Left ventricle myocardium inferior (tissue), 1 donor: ENCODE measurements around the gene TGFBR3. TPM values are rescaled to one million over a fixed set of nuclear protein-coding genes. Genes with fewer than 3 reads are reported as not detected.
A peak's percentile ranks its signal among the peaks of the same experiment; 100 is the strongest.

Source experiments
- DNase-seq: peaks from one replicate; pipeline ENCODE4 v3.0.0-alpha.2; 2020
- H3K27ac ChIP-seq: fragments of 200-600 bp; replicated peaks from 2 replicates; pipeline ENCODE4 v1.8.0; 2021
- H3K27me3 ChIP-seq: fragments of 200-600 bp; 2 replicates; pipeline ENCODE4 v1.8.0; 2021; ENCODE audit warnings: low read depth
- H3K36me3 ChIP-seq: fragments of 200-600 bp; 2 replicates; pipeline ENCODE4 v1.8.0; 2021
- H3K4me1 ChIP-seq: fragments of 200-600 bp; 2 replicates; pipeline ENCODE4 v1.8.0; 2021
- H3K4me3 ChIP-seq: fragments of 200-600 bp; 2 replicates; pipeline ENCODE4 v1.8.0; 2021; ENCODE audit warnings: mild to moderate bottlenecking, moderate library complexity
- H3K9me3 ChIP-seq: fragments of 200-600 bp; replicated peaks from 2 replicates; pipeline ENCODE4 v1.8.0; 2021
- intact Hi-C: fragments of 100-400 bp; cut with micrococcal nuclease; formaldehyde crosslinking; loops from one replicate; pipeline ENCODE4 v1.11.0; 2022
- total RNA-seq: library from RNA; stranded (reverse); fragmentation: NEBNext Ultra II Directional; extraction: Animal tissue kit (Norgen Biotek cat#: 25700); gene quantifications from one replicate; pipeline ENCODE4 v1.2.1, GENCODE V29; 2021
- TF ChIP-seq, protein P1 (sequence below): fragments of 200-600 bp; IDR thresholded peaks from 2 replicates; pipeline ENCODE4 v1.8.0; 2021; ENCODE audit warnings: antibody characterized with exemption, mild to moderate bottlenecking, borderline replicate concordance
- donor health status: DM: no; HTN: yes; CAD: no; lungs with severe emphysema.

The TGFBR3 gene
- total RNA-seq, 1 donor from 2014 or later = 24.6 TPM

DNA sequence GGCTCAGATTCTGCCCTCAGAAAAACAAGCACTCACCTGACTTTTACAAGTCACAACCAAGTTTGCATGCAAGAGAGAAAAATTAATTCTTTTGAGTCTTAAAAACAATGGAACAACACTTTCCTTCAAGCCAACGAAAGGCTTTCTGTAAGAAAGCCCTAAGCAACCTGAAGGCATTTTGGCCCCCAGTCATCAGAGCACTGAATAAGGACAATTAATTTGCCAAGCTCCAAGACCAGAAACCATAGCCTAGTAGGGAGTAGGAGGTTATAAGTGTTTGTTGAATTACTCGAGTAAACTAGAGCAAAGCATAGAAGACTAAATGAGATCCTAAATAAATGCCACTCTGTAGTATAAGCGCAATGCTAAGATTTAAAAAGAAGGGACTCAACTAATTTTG is 4.7 kb downstream of the TGFBR3 start:
- no peak overlapping the region for H3K27ac ChIP-seq

DNA sequence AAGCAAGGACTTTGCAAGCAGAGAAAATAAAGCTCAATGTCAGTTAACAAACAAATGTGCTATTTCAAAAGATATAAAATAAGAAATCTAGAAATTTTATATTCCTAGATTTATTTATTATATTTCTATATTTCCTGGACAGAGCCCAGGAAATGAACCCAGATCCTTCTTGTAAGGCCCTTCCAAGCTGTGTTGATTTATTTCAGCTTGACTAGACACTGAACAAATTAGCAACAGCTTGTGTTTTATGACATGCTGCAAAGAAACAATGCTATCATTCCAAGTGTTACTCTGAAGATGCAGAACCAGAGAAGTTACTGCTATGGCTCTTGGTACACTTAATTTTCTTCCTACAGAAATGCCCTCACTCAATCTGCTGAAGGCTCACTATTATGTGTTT is 6.2 kb downstream of the TGFBR3 start:
- DNase-seq = no peak
- intact Hi-C loops = loop anchor here (10.0 kb wide), 1 partner anchor 145 kb away; no protein-coding TSS in a partner anchor
- Histone ChIP-seq H3K4me1 (peaks cover 81% of the 10 kb centered on the region), H3K27ac (no peak overlapping the region), H3K4me3 (no peak overlapping the region), H3K9me3 (no peaks in the 10 kb centered on the region), H3K36me3 (no peaks in the 10 kb centered on the region), H3K27me3 (no peaks in the 10 kb centered on the region)
- TF ChIP-seq, protein P1, sequence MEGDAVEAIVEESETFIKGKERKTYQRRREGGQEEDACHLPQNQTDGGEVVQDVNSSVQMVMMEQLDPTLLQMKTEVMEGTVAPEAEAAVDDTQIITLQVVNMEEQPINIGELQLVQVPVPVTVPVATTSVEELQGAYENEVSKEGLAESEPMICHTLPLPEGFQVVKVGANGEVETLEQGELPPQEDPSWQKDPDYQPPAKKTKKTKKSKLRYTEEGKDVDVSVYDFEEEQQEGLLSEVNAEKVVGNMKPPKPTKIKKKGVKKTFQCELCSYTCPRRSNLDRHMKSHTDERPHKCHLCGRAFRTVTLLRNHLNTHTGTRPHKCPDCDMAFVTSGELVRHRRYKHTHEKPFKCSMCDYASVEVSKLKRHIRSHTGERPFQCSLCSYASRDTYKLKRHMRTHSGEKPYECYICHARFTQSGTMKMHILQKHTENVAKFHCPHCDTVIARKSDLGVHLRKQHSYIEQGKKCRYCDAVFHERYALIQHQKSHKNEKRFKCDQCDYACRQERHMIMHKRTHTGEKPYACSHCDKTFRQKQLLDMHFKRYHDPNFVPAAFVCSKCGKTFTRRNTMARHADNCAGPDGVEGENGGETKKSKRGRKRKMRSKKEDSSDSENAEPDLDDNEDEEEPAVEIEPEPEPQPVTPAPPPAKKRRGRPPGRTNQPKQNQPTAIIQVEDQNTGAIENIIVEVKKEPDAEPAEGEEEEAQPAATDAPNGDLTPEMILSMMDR = no peak

More for the DNA sequence above, 4.7 kb downstream of the TGFBR3 start:
- intact Hi-C loops = loop anchor here (10.0 kb wide), 1 partner anchor 146 kb away; no protein-coding TSS in a partner anchor
- Histone ChIP-seq H3K36me3 (no peaks in the 10 kb centered on the region), H3K4me1 (peaks cover 87% of the 10 kb centered on the region), H3K4me3 (no peak overlapping the region), H3K9me3 (no peaks in the 10 kb centered on the region), H3K27me3 (no peaks in the 10 kb centered on the region)
- no peak for DNase-seq
- TF ChIP-seq, protein P1 = no peak

DNA sequence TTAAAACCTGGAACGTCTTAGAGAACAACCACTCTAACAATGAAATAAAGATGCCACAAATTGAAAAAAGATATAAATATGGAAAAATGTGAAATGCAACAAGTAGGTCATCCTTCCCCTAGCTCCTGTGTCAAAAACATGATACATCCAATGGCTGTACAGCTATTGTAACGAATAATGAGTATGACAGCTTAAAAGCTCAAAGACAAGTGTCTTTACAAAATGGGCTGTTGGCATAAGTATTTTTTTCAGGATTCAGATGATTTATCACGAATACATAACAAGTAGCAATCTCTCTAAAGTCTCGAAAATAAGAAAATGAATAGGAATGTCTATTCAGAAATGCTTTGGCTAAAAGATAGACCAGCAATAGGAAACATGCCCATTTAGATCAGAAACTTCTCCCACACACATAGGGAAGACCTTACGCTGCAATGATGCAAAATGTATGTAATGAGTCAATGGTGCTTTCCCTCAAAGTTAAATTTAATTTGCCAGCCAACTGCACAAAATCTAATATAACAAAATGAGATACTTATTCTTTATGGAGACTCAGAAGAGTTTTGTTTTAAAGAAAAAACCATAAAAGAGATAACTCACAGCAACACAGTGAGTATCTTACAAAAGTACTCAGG is 8.3 kb downstream of the TGFBR3 start:
- H3K36me3 ChIP-seq = no peaks in the 10 kb centered on the region
- no peaks in the 10 kb centered on the region for H3K9me3 ChIP-seq
- intact Hi-C loops = no loop called here
- TF ChIP-seq, protein P1 = no peak
- no peak overlapping the region for H3K4me3 ChIP-seq
- H3K27ac ChIP-seq = no peak overlapping the region
- H3K4me1 ChIP-seq = peaks cover 63% of the 10 kb centered on the region
- H3K27me3 ChIP-seq = no peaks in the 10 kb centered on the region
- no peak for DNase-seq

DNA sequence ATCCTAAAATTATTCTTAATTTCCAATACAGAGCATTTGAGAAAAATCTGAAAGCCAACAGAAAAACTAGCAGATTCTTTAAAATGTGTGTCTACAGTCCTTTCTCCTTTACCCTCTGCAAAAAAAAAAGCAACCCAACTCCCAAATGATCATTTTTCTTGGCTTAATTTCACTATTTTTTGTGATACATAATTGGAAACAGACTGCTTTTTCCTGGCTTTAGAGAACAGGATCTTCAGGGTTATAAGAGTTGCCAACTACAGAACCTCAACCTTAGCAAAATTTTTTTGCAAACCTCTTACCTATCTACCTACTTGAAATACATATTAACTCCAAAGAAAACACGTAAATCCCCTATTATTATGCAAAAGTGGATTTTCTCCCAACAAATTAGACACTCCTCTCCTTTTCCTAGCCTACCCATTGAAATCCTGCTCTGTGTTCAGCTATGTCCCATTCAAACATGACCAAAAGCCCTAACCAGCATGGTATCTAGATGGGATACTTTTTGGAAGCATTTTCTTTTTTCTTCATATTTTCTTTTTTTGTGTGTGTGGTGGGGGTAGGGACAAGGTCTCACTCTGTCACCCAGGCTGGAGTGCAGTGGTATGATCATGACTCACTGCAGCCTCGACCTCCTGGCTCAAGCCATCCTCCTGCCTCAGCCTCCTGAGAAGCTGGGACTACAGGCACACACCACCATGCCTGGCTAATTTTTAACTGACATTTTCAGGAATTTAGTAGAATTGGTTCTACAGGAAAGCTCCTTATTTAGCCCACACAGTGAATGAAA is 9.0 kb downstream of the TGFBR3 start:
- intact Hi-C loops = no loop called here
- H3K9me3 ChIP-seq = no peaks in the 10 kb centered on the region
- peak overlapping the region; percentile 35 for H3K27ac ChIP-seq
- H3K4me3 ChIP-seq = peak overlapping the region; percentile 9
- TF ChIP-seq, protein P1 = no peak
- H3K36me3 ChIP-seq = no peaks in the 10 kb centered on the region
- no peak for DNase-seq
- H3K27me3 ChIP-seq = no peaks in the 10 kb centered on the region
- peaks cover 67% of the 10 kb centered on the region for H3K4me1 ChIP-seq

DNA sequence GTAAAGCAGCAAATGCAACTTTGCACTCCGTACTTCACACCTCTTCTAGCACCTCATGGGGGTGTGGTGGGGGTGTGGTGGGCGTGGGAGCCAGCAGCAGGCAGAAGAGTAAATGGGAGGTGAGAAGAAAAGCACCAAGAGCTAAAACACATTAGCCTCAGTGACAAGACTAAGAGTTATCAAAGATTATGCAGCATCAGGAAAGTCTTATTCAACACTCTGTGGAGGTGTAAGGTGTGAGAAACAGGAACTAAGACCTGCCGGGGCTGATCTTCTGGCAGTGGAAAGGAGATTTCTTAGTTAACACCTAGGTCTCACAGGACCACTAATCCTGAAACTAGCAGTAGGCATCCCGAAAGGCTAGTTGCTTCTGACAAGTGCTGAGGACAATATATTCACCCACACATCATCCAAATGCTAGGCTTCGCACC is 9.9 kb downstream of the TGFBR3 start:
- H3K9me3 ChIP-seq = no peaks in the 10 kb centered on the region
- H3K4me3 ChIP-seq = peak overlapping the region; percentile 9
- no peaks in the 10 kb centered on the region for H3K36me3 ChIP-seq
- TF ChIP-seq, protein P1 = no peak
- H3K27me3 ChIP-seq = no peaks in the 10 kb centered on the region
- DNase-seq = no peak
- H3K27ac ChIP-seq = peak overlapping the region; percentile 35
- intact Hi-C loops = no loop called here
- H3K4me1 ChIP-seq = peaks cover 69% of the 10 kb centered on the region
